GM12873 (cell line): ENCODE results near the gene PRKAR2A.

Source experiments
- TF ChIP-seq, protein P1 (sequence below): IDR thresholded peaks from 2 replicates; pipeline ENCODE4 v1.5.1; 2012; ENCODE audit warnings: low read depth, mild to moderate bottlenecking, moderate library complexity, low read length, control low read depth; ENCODE audit not compliant: insufficient read depth; ENCODE audit errors: missing control alignments

Gene PRKAR2A

GRCh38 chr3:48835650-48836366, 11.9 kb downstream of the PRKAR2A start:
- TF ChIP-seq, protein P1, sequence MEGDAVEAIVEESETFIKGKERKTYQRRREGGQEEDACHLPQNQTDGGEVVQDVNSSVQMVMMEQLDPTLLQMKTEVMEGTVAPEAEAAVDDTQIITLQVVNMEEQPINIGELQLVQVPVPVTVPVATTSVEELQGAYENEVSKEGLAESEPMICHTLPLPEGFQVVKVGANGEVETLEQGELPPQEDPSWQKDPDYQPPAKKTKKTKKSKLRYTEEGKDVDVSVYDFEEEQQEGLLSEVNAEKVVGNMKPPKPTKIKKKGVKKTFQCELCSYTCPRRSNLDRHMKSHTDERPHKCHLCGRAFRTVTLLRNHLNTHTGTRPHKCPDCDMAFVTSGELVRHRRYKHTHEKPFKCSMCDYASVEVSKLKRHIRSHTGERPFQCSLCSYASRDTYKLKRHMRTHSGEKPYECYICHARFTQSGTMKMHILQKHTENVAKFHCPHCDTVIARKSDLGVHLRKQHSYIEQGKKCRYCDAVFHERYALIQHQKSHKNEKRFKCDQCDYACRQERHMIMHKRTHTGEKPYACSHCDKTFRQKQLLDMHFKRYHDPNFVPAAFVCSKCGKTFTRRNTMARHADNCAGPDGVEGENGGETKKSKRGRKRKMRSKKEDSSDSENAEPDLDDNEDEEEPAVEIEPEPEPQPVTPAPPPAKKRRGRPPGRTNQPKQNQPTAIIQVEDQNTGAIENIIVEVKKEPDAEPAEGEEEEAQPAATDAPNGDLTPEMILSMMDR, result no peak

DNA sequence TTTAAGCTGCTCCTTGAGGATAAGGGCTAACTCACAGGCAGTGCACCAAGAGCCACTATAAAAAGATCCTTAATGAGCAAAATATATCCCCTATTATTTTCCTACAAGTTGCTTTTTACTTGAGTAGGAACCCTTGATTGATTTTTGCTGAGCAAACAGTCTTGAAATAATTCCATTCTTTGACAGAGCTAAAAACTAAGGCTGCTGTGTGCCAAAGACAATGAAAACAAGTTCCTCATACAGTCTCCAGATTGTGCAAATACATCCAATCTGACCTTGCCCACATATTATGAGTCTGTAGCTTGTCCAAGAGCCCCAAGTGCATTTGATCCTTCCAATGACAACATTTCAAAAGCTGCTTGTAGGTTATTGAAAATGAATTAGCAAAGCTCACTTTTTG, 15.0 kb downstream of the PRKAR2A start:
- TF ChIP-seq, protein P1, result no peak

GRCh38 chr3:48830715-48831114, 17.0 kb downstream of the PRKAR2A start:
- TF ChIP-seq, protein P1, result no peak

- TF ChIP-seq, protein P1, result no peak
Measured at GRCh38 chr3:48826451-48826850, 21.2 kb downstream of the PRKAR2A start.

DNA sequence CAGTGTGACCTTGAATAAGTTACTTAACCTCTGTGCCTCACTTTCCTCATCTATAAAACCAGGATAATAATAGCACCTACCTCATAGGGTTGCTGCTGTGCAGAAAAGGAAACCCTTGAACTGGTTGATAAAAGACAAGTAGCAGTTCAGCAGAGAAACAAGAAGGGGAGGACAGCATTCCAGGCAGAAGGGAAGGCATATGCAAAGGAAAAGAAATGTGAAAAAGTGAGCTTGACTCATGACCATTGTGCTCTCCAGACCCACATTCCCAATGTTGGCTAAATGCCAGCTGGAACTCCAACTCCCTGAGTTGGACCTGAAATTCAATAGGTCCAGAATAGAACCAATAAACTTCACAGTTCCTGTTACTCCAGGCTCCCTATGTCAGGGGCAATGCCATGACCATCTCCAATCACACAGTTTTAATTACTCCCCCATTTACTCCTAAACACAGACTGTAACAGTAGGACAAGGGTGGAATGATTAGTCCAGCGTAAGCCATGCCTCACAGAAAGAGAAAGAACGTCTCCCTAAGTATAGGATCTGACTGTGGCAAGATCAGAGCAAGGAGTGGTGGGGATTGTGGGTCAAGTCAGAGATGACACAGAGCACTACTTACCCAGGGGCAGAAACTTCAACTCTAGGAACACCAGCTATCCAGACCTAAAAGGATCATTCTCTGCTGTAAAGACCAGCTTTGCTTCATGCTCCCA, 26.9 kb downstream of the PRKAR2A start:
- TF ChIP-seq, protein P1, result no peak

DNA sequence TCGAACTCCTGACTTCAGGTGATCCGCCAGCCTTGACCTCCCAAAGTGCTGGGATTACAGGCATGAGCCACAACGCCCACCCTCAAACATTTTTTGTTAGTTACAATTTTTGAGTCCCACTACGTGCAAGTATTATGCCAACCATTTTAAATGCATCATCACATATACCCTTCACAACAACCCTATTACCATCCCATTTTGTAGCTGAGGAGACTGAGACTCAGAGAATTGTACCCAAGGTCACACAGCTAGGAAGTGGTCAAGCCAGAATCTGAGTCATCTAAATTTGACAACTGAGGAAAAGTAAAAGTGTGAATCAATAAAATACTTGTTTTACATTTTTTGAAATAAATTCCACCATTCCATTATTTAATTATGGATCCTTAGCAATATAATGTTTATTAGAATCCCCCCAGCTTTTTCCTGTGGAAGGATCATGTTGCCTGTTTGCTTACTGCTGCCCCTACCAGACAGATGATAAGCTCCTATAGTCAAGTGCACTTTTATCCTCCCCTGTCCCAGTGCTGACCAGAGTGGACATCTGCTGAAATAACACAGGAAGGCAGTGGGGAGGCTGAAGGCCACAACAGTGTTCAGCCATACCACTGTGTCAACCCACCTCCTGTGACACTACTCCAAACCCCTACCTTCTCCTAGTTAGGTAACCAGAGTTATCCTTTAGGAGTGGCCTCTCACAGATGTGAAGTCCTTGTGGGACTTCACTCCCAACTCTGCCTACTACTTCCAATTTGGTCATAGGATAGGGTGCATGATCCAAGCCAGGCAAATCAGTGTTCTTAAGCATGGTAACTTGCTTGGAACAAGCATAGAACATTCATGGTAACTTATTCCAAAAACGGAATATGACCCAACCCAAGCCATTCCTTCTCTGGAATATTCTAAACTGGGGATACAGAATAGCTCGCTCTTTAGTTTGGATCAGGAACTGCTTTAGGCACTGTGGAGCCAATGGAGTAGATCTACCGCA, 28.1 kb downstream of the PRKAR2A start:
- TF ChIP-seq, protein P1, result no peak
